Measurements from ENCODE around the gene GTPBP3. TPM values are rescaled to one million over a fixed set of nuclear protein-coding genes. Genes with fewer than 3 reads are reported as not detected.

Gene GTPBP3
- total RNA-seq, 1 experiment from 2014 or later = 73.0 TPM

DNA sequence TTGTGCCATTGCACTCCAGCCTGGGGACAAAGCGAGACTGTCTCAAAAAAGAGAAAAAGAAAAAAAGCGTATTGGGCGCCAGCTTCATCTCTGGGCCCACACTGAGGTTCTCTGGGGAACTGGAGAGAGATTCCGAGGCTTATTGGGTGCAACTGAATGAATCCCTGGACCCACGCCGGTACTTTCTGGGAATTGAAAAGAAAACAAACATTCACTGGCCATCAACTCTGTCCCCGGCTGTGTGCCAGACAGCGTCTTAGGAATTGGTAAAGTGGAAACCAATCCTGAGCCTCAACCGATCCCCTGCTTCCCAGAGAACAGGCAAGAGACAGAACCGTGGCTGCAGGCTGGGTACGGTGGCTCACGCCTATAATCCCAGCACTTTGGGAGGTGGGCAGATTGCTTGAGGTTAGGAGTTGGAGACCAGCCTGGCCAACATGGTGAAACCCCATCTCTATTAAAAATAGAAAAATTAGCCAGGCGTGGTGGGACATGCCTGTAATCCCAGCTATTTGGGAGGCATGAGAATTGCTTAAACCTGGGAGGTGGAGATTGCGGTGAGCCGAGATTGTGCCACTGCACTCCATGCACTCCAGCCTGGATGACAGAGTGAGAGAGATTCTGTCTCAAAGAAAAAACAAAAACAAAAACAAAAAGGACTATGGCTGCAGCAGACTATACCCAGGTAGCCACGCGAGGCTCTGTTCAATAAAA is 11.3 kb upstream of the GTPBP3 start:
- intact Hi-C loops (cut with micrococcal nuclease) = no loop called here
- RAD21 ChIA-PET (ENCODE audit: low non-redundant PET in 1 of 2, low total read pairs in 2 of 2, uncharacterized antibody in 2 of 2, unreplicated experiment in 2 of 2) = no interaction called here

More for the DNA sequence above, 11.3 kb upstream of the GTPBP3 start:
- ATAC-seq (no peak), DNase-seq (ENCODE audit: low read depth, low spot score) (no peak)
- H4K20me1 ChIP-seq (ENCODE audit: insufficient read depth) = no peaks in the 10 kb centered on the region
- H3K4me3 ChIP-seq (replicated peaks in 1 of 2; ENCODE audit: low read depth in 1 of 2, low read length in 2 of 2) = no peak overlapping the region
- BruUV-seq (replicated peaks) = no TSS peak
- H3K9me2 ChIP-seq (ENCODE audit: insufficient read depth) = no peaks in the 10 kb centered on the region
- ChIA-PET POLR2A (interaction anchor here (2.8 kb wide), 1 partner anchor 17 kb away, joined by 9 read pairs; the partner anchor contains the start of gene DDA1), CTCF (interaction anchor here (1.8 to 3.0 kb wide), 2 partner anchors 9 to 17 kb away, joined by 5 to 12 read pairs; partner anchors contain the start of gene DDA1)
- 0 out of 2 replicates have a peak overlapping the region, but pooled peaks have one; percentile 90 for H3K27ac ChIP-seq (ENCODE audit: low read depth, low read length)
- H3K4me2 ChIP-seq (ENCODE audit: low read length) = no peak overlapping the region
- H3K9ac ChIP-seq (ENCODE audit: low read length) = no peak overlapping the region
- no peaks in the 10 kb centered on the region for H3K9me3 ChIP-seq (ENCODE audit: control insufficient read depth in 1 of 2, insufficient read depth in 1 of 2, low read depth in 1 of 2, low read length in 2 of 2)
- no peak overlapping the region for H2AFZ ChIP-seq (ENCODE audit: low read depth, low read length, poor library complexity, severe bottlenecking)
- H3K36me3 ChIP-seq (ENCODE audit: control insufficient read depth in 1 of 2, insufficient read depth in 2 of 2, low read length in 2 of 2) = peaks cover 0 to 6% of the 10 kb centered on the region in 2 experiments; a peak in 1 of 4 replicates
- no peaks in the 10 kb centered on the region for H3K79me2 ChIP-seq (ENCODE audit: insufficient read depth, low read length)
- H3K27me3 ChIP-seq (ENCODE audit: insufficient read depth, low read length) = no peaks in the 10 kb centered on the region
- TF ChIP-seq SP1 (IDR thresholded peaks at IDR 0.05; ENCODE audit: low read depth) (no peak), CEBPB (IDR thresholded peaks at IDR 0.05; ENCODE audit: low read depth) (no peak), CBX3 (IDR thresholded peaks at IDR 0.05; ENCODE audit: low read depth) (no peak), ELF1 (IDR thresholded peaks at IDR 0.05; ENCODE audit: borderline replicate concordance, low read depth) (no peak), TCF7L2 (IDR thresholded peaks at IDR 0.05; ENCODE audit: borderline replicate concordance, extremely low read depth, insufficient read depth, insufficient read length) (no peak), EZH2phosphoT487 (IDR thresholded peaks at IDR 0.05; ENCODE audit: borderline replicate concordance) (no peak), CTCF (IDR thresholded peaks at IDR 0.05 in 2 of 3, conservative IDR thresholded peaks at IDR 0.05 in 1 of 3; ENCODE audit: borderline replicate concordance in 1 of 3, insufficient read depth in 1 of 3, low read depth in 2 of 3, low read length in 2 of 3) (no peak), EGR1 (IDR thresholded peaks at IDR 0.05; ENCODE audit: low read depth) (no peak), REST (IDR thresholded peaks at IDR 0.05; ENCODE audit: low read depth) (no peak), RAD21 (IDR thresholded peaks at IDR 0.05; ENCODE audit: low read depth) (no peak), FOSL1 (IDR thresholded peaks at IDR 0.05; ENCODE audit: low read depth) (no peak), SRF (IDR thresholded peaks at IDR 0.05; ENCODE audit: low read depth) (no peak), JUND (IDR thresholded peaks at IDR 0.05) (no peak)
- TF ChIP-seq, protein P1, sequence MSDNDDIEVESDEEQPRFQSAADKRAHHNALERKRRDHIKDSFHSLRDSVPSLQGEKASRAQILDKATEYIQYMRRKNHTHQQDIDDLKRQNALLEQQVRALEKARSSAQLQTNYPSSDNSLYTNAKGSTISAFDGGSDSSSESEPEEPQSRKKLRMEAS (IDR thresholded peaks at IDR 0.05) = no peak
- TF ChIP-seq, protein P2, sequence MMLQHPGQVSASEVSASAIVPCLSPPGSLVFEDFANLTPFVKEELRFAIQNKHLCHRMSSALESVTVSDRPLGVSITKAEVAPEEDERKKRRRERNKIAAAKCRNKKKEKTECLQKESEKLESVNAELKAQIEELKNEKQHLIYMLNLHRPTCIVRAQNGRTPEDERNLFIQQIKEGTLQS (IDR thresholded peaks at IDR 0.05) = no peak
- peaks cover 5 to 18% of the 10 kb centered on the region in 2 experiments for H3K4me1 ChIP-seq (ENCODE audit: control insufficient read depth in 1 of 2, insufficient read depth in 2 of 2, low read length in 2 of 2)
